HG03045 (cell line): ENCODE results near the gene ULK4.
"Not testable (repeated sequence)": the region's sequence is repeated elsewhere in the genome, so short reads cannot be mapped to it uniquely, and the experiment has no call there.

ENCODE experiments used
- ATAC-seq: cut with Tn5 transposase; IDR thresholded peaks from one replicate; pipeline ENCODE4 v1.9.1; 2021; ENCODE audit warnings: mild to moderate bottlenecking, moderate library complexity; ENCODE audit not compliant: unreplicated experiment

The ULK4 gene

GRCh38 chr3:41457176-41457575 is 504.7 kb downstream of the ULK4 start:
- no peak for ATAC-seq

GRCh38 chr3:41456162-41456561 is 505.7 kb downstream of the ULK4 start:
- ATAC-seq: no peak

- ATAC-seq: not testable (repeated sequence)
Observed at GRCh38 chr3:41453618-41454017, 508.3 kb downstream of the ULK4 start.

- no peak for ATAC-seq
Observed at GRCh38 chr3:41450416-41451231, 511.3 kb downstream of the ULK4 start.

GRCh38 chr3:41448396-41448795 is 513.5 kb downstream of the ULK4 start:
- no peak for ATAC-seq

- no peak for ATAC-seq
Observed at GRCh38 chr3:41447701-41448100, 514.2 kb downstream of the ULK4 start.

- not testable (repeated sequence) for ATAC-seq
Observed at GRCh38 chr3:41446316-41446715, 515.6 kb downstream of the ULK4 start.

- ATAC-seq: no peak
Observed at GRCh38 chr3:41441568-41441967, 520.3 kb downstream of the ULK4 start.

GRCh38 chr3:41441139-41441538 is 520.8 kb downstream of the ULK4 start:
- ATAC-seq: no peak

- ATAC-seq: no peak
Observed at GRCh38 chr3:41436983-41437382, 524.9 kb downstream of the ULK4 start.

GRCh38 chr3:41434781-41435180 is 527.1 kb downstream of the ULK4 start:
- ATAC-seq: no peak

- no peak for ATAC-seq
Observed at GRCh38 chr3:41431386-41431785, 530.5 kb downstream of the ULK4 start.

GRCh38 chr3:41430886-41431285 is 531.0 kb downstream of the ULK4 start:
- ATAC-seq: no peak

GRCh38 chr3:41430391-41430790 is 531.5 kb downstream of the ULK4 start:
- ATAC-seq: no peak

- ATAC-seq: no peak
Observed at GRCh38 chr3:41426485-41426884, 535.4 kb downstream of the ULK4 start.

GRCh38 chr3:41424543-41425300 is 537.2 kb downstream of the ULK4 start:
- ATAC-seq: no peak

GRCh38 chr3:41419809-41420208 is 542.1 kb downstream of the ULK4 start:
- no peak for ATAC-seq

- ATAC-seq: no peak
Observed at GRCh38 chr3:41418961-41419691, 542.8 kb downstream of the ULK4 start.

GRCh38 chr3:41417574-41417973 is 544.3 kb downstream of the ULK4 start:
- no peak for ATAC-seq

- ATAC-seq: no peak
Observed at GRCh38 chr3:41411065-41411464, 550.8 kb downstream of the ULK4 start.

GRCh38 chr3:41405466-41405865 is 556.4 kb downstream of the ULK4 start:
- no peak for ATAC-seq

- no peak for ATAC-seq
Observed at GRCh38 chr3:41404582-41404981, 557.3 kb downstream of the ULK4 start.
